ENCODE results near the gene KIAA0513.

KIAA0513 gene

DNA sequence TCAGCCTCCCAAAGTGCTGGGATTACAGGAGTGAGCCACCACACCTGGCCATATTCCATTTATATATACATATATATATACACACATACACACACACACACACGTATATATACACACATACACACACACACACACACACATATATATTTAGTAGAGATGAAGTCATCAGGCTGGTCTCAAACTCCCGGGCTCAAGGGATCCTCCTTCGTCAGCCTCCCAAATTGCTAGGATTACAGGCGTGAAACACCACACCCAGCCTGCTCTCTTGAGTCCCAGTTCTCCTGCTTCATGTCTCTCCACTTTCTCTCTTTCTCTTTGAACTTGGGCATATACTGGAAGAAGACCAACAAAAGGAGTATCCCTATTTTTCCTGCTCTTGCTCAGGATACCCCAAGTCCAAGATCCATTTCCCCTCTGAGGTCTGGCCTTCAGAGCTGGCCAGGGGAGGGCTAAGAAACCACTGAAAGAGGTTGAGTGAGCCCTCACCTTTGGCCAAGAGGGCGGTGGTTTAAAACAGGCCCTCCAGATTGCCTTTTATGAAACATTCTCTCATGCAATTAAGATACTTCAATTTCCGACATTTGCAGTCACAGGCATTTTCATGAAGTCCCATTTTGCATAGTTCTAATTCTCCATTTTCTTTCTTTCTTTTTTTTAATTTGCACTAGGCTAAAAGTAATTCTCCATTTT, 46.8 kb downstream of the KIAA0513 start:
- DNase-seq (ENCODE audit: low spot score) = no peak

- DNase-seq (ENCODE audit: low spot score) = no peak
These were observed 47.8 kb downstream of the KIAA0513 start for GRCh38 chr16:85075236-85075924.

GRCh38 chr16:85077039-85077438, 49.4 kb downstream of the KIAA0513 start:
- no peak for DNase-seq (ENCODE audit: low spot score)

GRCh38 chr16:85077576-85078125, 50.1 kb downstream of the KIAA0513 start:
- DNase-seq (ENCODE audit: low spot score) = no peak

DNA sequence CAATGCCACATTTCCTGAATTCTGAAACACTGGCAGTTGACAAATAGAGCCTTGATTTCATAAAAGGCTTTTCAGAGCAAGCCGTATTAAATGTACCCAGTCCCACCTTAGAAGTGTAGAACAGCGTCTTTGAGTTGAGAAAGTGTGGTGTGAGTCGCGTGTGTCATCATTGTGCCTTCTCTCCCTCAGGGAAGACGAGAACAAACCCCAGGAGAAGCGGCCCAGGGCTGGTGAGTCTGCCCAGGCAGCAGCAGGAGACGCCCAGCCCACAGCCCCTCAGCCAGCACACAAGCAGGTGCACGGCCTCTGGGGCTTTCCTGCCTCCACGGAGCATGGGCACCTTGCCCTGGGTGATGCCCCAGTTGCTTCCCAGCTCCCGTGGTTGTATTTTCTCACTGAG, 50.6 kb downstream of the KIAA0513 start:
- no peak for DNase-seq (ENCODE audit: low spot score)

DNA sequence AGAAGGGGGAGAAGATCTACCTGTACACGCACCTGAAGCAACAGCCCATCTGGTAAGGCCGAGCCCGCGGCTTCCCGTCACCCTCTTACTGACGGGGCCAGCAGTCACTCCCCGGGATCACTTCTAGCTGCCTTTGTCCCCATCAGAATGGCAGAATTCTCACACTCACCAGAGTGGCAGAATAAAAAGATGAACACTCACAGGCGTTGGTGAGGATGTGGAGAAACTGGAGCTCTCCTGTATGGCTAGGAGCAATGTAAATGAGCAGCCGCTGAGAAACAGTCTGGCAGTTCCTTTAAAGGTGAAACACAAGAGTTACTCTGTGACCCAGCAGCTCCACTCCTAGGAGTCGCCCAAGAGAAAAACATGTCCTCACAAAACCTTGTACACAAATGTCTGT, 51.4 kb downstream of the KIAA0513 start:
- no peak for DNase-seq (ENCODE audit: low spot score)

- DNase-seq (ENCODE audit: low spot score) = no peak
These were observed 52.4 kb downstream of the KIAA0513 start for GRCh38 chr16:85079785-85080570.

DNA sequence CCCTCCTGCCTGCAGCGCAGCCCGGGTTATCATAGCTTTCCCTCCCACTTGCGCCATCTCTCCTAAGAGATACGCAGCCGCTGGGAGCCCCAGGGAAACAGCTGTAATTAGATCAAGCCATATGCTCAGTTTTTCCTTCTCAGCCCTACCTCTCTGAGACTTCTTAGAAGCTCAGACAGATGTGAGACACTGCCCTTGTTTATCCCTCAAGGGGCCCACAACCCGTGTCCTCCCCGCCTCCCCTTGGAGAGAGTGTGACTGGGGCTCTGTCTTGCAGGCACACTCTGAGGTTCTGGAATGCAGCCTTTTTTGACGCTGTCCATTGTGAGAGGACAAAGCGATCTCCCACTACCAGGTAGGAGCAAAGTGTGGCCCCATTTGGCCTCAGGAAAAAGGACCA, 53.4 kb downstream of the KIAA0513 start:
- no peak for DNase-seq (ENCODE audit: low spot score)

GRCh38 chr16:85081765-85082164, 54.2 kb downstream of the KIAA0513 start:
- DNase-seq (ENCODE audit: low spot score) = no peak

- DNase-seq (ENCODE audit: low spot score) = no peak
These were observed 54.8 kb downstream of the KIAA0513 start for GRCh38 chr16:85082173-85083050.

DNA sequence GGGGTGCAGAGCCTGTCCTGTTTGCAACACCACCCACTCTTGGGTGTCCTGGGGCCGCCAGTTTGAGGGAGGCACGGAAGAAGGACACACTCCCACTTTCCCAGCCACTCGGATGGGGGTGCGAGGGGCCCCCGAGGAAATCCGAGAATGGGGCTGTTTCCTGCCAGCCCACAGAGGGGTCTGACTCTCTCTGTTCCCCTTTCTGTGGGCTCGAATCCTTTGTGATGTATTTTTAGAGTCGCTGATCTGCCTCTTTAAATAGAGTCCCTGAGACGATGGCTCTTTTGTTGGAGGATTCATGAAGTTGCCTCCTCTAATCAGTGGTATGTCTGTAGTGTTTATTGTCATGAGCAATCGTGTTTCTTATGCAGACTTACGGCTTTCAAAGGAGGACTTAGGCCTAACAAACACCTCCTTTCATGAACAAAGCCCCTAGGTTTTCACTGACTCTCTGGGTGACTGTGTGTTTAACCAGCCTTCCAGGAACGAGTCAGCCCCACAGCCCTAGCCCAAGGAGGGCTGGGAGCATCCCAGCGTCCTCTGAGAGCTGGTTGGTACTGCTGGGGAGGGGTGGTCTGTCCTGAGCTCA, 55.5 kb downstream of the KIAA0513 start:
- DNase-seq (ENCODE audit: low spot score) = no peak

GRCh38 chr16:85084841-85085510, 57.4 kb downstream of the KIAA0513 start:
- no peak for DNase-seq (ENCODE audit: low spot score)

DNA sequence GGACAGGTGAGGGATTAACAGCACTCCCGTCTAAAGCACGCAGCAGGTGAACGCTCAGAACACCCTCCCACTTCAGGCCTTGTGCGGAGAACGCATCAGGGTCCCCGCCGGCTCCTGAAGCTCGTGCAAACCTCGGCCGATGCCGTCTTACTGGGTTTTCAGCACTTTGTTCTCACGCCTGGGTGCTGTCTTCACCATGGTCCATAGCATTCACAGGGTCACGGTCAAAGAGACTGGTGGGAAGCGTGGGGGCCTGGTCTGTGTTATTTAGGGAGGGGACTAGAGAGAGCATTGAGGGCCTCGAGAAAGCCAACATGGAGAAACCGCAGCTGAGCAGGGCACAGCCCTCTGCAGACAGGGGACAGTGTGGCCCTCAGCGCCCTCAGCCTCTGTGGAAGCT, 58.1 kb downstream of the KIAA0513 start:
- no peak for DNase-seq (ENCODE audit: low spot score)

GRCh38 chr16:85086347-85087291, 59.0 kb downstream of the KIAA0513 start:
- peak; percentile 80 for DNase-seq (ENCODE audit: low spot score)

DNA sequence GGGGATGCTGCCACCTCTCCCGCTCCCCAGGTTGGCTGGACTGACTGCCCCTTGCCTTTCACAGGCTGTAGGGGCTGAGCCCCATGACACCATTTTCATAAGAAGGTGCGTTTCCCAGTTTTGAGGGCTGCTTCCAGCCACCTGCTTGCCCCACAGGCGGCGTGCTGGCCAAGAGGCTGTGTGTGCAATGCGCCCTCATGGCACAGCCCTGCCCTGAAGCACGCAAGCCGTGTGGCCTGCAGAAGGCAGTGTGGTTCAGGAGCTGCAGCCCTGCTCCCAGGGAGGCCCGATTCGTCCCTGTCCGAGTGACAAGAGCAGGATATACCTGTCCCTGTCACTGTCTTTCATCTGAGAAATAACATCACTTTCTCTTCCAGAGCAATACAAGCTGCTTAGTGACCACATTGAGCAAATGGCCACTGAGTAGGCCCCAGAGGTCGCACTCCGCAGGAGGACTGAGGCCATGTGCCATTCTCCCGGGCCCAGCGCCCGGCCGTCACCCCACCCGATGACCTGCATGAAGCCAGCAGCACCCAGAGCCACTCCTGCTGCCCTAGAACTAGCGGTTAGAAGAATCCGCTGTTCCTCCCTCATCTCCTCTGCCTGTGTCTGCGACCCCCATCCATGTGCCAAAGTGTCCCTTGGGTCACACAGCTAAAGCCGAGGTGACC, 60.4 kb downstream of the KIAA0513 start:
- no peak for DNase-seq (ENCODE audit: low spot score)

- DNase-seq (ENCODE audit: low spot score) = no peak
These were observed 61.1 kb downstream of the KIAA0513 start for GRCh38 chr16:85088570-85089199.

DNA sequence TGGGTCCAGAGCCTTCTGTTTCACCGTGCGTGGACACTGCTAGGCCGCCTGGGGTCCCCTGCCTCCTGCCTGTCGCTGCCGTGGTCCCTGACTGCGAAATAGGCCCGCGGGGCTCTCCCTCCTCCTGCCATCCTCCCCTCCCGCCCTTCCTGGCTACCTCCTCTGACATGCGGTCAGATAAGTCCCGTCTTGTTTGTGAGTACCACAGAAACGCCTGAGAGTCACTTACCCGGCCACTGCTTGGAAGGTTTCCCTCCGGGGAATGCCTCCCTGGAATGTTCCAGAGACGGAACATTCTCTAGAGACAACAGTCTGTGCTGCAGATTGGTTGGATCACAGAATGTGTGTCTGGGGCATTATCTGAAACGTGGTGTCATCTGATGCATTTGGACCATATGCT, 61.9 kb downstream of the KIAA0513 start:
- no peak for DNase-seq (ENCODE audit: low spot score)

DNA sequence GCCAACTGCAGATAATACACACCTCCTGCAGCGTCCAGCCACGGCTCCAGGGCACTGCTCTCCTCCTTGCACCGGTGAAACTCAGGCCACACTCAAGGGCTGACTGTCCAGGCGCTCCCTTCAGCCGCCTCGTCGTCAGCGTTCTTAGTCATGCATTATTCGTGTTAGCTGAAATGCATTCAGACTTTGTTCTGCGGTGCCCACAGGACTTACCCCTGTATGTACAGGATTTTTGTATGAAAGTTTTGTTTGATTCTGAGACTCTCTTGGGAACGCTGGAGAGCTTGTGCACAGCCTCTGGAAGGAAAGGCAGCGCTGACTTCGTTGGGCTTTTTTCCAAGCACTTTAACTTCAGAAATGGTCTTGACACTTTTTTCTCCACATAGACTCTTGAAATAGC, 62.6 kb downstream of the KIAA0513 start:
- DNase-seq (ENCODE audit: low spot score) = no peak

Measured in CD4-positive, alpha-beta T cell treated with Interleukin-15 for 4 hours (primary cell).